ENCODE data around the gene GALNS. TPM values are rescaled to one million over a fixed set of nuclear protein-coding genes. Genes with fewer than 3 reads are reported as not detected.

Gene GALNS
- polyA plus RNA-seq, 2 of the 4 experiments (the other 2 are of a cell fraction) = 7.0 to 31.2 TPM

DNA sequence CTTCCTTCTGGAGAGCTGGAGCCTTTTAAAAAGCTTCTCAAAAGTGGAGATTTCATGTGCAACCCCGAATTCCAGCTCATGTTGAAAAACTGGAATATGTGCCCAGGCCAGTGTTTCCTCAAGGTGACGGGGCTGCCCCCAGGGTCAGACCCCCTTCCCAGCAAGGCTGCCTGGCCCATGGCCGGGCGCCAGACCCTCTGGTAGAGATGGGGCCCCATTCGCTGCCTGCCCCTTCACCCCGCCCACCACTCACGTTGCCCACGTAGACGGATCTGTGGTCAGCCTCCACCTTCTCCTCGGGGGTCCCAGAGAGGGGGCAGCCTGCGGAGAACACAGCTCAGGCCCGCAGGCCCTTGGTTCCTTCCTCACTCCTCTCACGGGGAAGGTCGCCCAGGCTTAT lies 8.6 kb upstream of the GALNS start:
- CTCF ChIA-PET = interaction anchor here (1.0 to 2.0 kb wide), 5 partner anchors 7 to 302 kb away, joined by 3 to 8 read pairs (median 4); no protein-coding TSS in a partner anchor
- no peak for FAIRE-seq

DNA sequence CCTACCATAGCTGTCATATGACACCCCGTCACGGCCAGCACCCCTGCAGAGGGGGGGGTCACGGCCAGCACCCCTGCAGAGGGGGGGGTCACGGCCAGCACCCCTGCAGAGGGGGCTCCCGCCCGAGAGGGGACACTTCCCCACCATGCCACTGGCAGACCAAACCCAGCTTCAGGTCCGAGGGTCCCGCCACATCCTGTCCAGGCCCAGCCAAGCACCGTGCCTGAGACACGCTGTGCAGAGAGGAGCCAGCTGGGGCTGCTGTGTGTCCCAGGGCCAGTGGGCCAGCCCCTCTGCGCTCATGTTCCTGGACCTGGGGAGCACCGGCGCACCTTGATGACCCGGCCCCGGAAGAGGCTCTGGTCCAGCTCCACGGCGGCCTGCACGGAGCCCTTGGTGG lies 7.8 kb upstream of the GALNS start:
- Histone ChIP-seq H3K9me3 (no peaks in the 10 kb centered on the region), H3K4me3 (no peak overlapping the region), H3K4me2 (no peak overlapping the region), H3K27ac (no peak overlapping the region), H3K4me1 (no peaks in the 10 kb centered on the region)
- ChIA-PET POLR2A (no interaction called here), CTCF (interaction anchor here (1.0 to 1.7 kb wide), 5 partner anchors 37 to 303 kb away, joined by 3 to 7 read pairs (median 4); partner anchors contain the start of gene APRT)
- TF ChIP-seq GATA3 (IDR thresholded peaks at IDR 0.05; ENCODE audit: borderline replicate concordance) = no peak
- TF ChIP-seq, protein P1, sequence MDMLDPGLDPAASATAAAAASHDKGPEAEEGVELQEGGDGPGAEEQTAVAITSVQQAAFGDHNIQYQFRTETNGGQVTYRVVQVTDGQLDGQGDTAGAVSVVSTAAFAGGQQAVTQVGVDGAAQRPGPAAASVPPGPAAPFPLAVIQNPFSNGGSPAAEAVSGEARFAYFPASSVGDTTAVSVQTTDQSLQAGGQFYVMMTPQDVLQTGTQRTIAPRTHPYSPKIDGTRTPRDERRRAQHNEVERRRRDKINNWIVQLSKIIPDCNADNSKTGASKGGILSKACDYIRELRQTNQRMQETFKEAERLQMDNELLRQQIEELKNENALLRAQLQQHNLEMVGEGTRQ (IDR thresholded peaks at IDR 0.05) = no peak
- no peak for TF ChIP-seq BHLHE40 (IDR thresholded peaks at IDR 0.05; ENCODE audit: low read depth, low read length)
- TF ChIP-seq EHF (CRISPR knock-in tag; IDR thresholded peaks at IDR 0.05) = no peak
- TF ChIP-seq RFX5 (IDR thresholded peaks at IDR 0.05) = no peak
- no peak for TF ChIP-seq HEYL (CRISPR knock-in tag; IDR thresholded peaks at IDR 0.05)
- TF ChIP-seq, protein P2, sequence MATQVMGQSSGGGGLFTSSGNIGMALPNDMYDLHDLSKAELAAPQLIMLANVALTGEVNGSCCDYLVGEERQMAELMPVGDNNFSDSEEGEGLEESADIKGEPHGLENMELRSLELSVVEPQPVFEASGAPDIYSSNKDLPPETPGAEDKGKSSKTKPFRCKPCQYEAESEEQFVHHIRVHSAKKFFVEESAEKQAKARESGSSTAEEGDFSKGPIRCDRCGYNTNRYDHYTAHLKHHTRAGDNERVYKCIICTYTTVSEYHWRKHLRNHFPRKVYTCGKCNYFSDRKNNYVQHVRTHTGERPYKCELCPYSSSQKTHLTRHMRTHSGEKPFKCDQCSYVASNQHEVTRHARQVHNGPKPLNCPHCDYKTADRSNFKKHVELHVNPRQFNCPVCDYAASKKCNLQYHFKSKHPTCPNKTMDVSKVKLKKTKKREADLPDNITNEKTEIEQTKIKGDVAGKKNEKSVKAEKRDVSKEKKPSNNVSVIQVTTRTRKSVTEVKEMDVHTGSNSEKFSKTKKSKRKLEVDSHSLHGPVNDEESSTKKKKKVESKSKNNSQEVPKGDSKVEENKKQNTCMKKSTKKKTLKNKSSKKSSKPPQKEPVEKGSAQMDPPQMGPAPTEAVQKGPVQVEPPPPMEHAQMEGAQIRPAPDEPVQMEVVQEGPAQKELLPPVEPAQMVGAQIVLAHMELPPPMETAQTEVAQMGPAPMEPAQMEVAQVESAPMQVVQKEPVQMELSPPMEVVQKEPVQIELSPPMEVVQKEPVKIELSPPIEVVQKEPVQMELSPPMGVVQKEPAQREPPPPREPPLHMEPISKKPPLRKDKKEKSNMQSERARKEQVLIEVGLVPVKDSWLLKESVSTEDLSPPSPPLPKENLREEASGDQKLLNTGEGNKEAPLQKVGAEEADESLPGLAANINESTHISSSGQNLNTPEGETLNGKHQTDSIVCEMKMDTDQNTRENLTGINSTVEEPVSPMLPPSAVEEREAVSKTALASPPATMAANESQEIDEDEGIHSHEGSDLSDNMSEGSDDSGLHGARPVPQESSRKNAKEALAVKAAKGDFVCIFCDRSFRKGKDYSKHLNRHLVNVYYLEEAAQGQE (IDR thresholded peaks at IDR 0.05) = no peak
- no peak for TF ChIP-seq KDM1A (IDR thresholded peaks at IDR 0.05; ENCODE audit: low read depth)
- no peak for TF ChIP-seq TP53 (CRISPR knock-in tag; IDR thresholded peaks at IDR 0.05)
- TF ChIP-seq POLR2A (IDR thresholded peaks at IDR 0.05; ENCODE audit: low read length) = no peak
- TF ChIP-seq BCL3 (IDR thresholded peaks at IDR 0.05) = no peak
- TF ChIP-seq FOSL2 (IDR thresholded peaks at IDR 0.05) = no peak
- TF ChIP-seq FOSL2 (CRISPR knock-in tag; IDR thresholded peaks at IDR 0.05) = no peak
- TF ChIP-seq JUN (IDR thresholded peaks at IDR 0.05) = no peak
- no peak for TF ChIP-seq MAZ (IDR thresholded peaks at IDR 0.05; ENCODE audit: borderline replicate concordance, low read depth, low read length)
- no peak for TF ChIP-seq MAX (IDR thresholded peaks at IDR 0.05)
- TF ChIP-seq MAFK (IDR thresholded peaks at IDR 0.05; ENCODE audit: partially characterized antibody) = no peak
- TF ChIP-seq CHD2 (IDR thresholded peaks at IDR 0.05; ENCODE audit: low read length, partially characterized antibody) = no peak
- no peak for TF ChIP-seq SMC3 (IDR thresholded peaks at IDR 0.05)
- no peak for TF ChIP-seq TFCP2L1 (CRISPR knock-in tag; IDR thresholded peaks at IDR 0.05)
- DNase-seq (ENCODE audit: low read depth in 1 of 2, low spot score in 1 of 2) = no peak
- ATAC-seq = 0 out of 6 replicates have a peak, but pooled peaks of 1 of the 2 experiments have one; percentile 13
- FAIRE-seq = no peak
- no CpG with 5 or more reads among the region's 18 CpGs for WGBS (ENCODE audit: missing lambda C conversion rate)

More for the DNA sequence above, 8.6 kb upstream of the GALNS start:
- TF ChIP-seq CBX2 (IDR thresholded peaks at IDR 0.05; ENCODE audit: borderline replicate concordance, low read depth) = no peak
- TF ChIP-seq, protein P3, sequence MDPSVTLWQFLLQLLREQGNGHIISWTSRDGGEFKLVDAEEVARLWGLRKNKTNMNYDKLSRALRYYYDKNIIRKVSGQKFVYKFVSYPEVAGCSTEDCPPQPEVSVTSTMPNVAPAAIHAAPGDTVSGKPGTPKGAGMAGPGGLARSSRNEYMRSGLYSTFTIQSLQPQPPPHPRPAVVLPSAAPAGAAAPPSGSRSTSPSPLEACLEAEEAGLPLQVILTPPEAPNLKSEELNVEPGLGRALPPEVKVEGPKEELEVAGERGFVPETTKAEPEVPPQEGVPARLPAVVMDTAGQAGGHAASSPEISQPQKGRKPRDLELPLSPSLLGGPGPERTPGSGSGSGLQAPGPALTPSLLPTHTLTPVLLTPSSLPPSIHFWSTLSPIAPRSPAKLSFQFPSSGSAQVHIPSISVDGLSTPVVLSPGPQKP (IDR thresholded peaks at IDR 0.05; ENCODE audit: low read depth, low read length) = no peak
- no peak for TF ChIP-seq CTCF (IDR thresholded peaks at IDR 0.05)
- no peak for TF ChIP-seq KDM5A (IDR thresholded peaks at IDR 0.05)
- no peak for TF ChIP-seq NR3C1 (IDR thresholded peaks at IDR 0.05)
- TF ChIP-seq, protein P4, sequence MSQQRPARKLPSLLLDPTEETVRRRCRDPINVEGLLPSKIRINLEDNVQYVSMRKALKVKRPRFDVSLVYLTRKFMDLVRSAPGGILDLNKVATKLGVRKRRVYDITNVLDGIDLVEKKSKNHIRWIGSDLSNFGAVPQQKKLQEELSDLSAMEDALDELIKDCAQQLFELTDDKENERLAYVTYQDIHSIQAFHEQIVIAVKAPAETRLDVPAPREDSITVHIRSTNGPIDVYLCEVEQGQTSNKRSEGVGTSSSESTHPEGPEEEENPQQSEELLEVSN (IDR thresholded peaks at IDR 0.05; ENCODE audit: borderline replicate concordance, low read depth) = no peak
- TF ChIP-seq ESRRA (IDR thresholded peaks at IDR 0.05; ENCODE audit: borderline replicate concordance, low read length) = no peak
- no peak for TF ChIP-seq SMC3 (IDR thresholded peaks at IDR 0.05)
- no peak for TF ChIP-seq FOSB (CRISPR knock-in tag; IDR thresholded peaks at IDR 0.05)
- no peak for TF ChIP-seq ZC3H11A (IDR thresholded peaks at IDR 0.05)
- TF ChIP-seq JUNB (IDR thresholded peaks at IDR 0.05) = no peak
- TF ChIP-seq MAZ (IDR thresholded peaks at IDR 0.05; ENCODE audit: borderline replicate concordance, low read depth, low read length) = no peak
- TF ChIP-seq CHD4 (IDR thresholded peaks at IDR 0.05; ENCODE audit: borderline replicate concordance) = no peak
- no peak overlapping the region for H3K4me2 ChIP-seq
- H3K4me3 ChIP-seq = no peak overlapping the region
- 83% methylated on average over 12 of the region's 14 CpGs for WGBS (ENCODE audit: missing lambda C conversion rate)
- H3K27ac ChIP-seq = no peak overlapping the region
- POLR2A ChIA-PET = no interaction called here
- DNase-seq (ENCODE audit: low read depth in 1 of 2, low spot score in 1 of 2) = no peak
- no peaks in the 10 kb centered on the region for H3K4me1 ChIP-seq
- H3K9me3 ChIP-seq = no peaks in the 10 kb centered on the region
- no peak for ATAC-seq
